CD4-positive, CD25-positive, alpha-beta regulatory T cell (primary cell): ENCODE data around the gene CDH12. TPM values are rescaled to one million over a fixed set of nuclear protein-coding genes. Genes with fewer than 3 reads are reported as not detected.

ENCODE experiments used
- ATAC-seq, 2 donors: fragments of 150-1000 bp; cut with Tn5 transposase; one replicate each; pipeline ENCODE4 v1.10.0; 2021; ENCODE audit warnings: low read depth in 2 of 2, moderate number of reproducible peaks in 2 of 2, moderate library complexity in 1 of 2
- DNase-seq, 3 donors: peaks; one replicate each; pipeline versions ENCODE4 v3.0.0 to v3.0.0-alpha.2; 2012 to 2022; ENCODE audit warnings: mixed read lengths in 1 of 3
- H3K27ac ChIP-seq: one replicate; pipeline ENCODE4 v1.7.0; 2013; ENCODE audit warnings: mild to moderate bottlenecking, low read length; ENCODE audit not compliant: insufficient read depth, poor library complexity, severe bottlenecking
- H3K27me3 ChIP-seq: one replicate; pipeline ENCODE4 v1.7.0; 2013; ENCODE audit warnings: low read length; ENCODE audit not compliant: control insufficient read depth, insufficient read depth
- H3K36me3 ChIP-seq: one replicate; pipeline ENCODE4 v1.7.0; 2013; ENCODE audit warnings: mild to moderate bottlenecking, low read length, moderate library complexity; ENCODE audit not compliant: control insufficient read depth, insufficient read depth
- H3K4me1 ChIP-seq: 2 replicates; pipeline ENCODE4 v1.7.0; 2013; ENCODE audit warnings: mild to moderate bottlenecking, low read length; ENCODE audit not compliant: insufficient read depth, control insufficient read depth, poor library complexity, severe bottlenecking
- H3K4me3 ChIP-seq: one replicate; pipeline ENCODE4 v1.7.0; 2013; ENCODE audit warnings: low read depth, mild to moderate bottlenecking, low read length, moderate library complexity
- H3K9me3 ChIP-seq, 2 experiments: 1 replicate in 1 of 2; 2 replicates in 1 of 2; pipeline ENCODE4 v1.7.0; 2013; ENCODE audit warnings: low read length in 2 of 2, mild to moderate bottlenecking in 1 of 2, moderate library complexity in 1 of 2; ENCODE audit not compliant: control insufficient read depth in 2 of 2
- H3K27ac Mint-ChIP-seq, 3 donors: one replicate each; pipeline ENCODE4 v1.8.0; 2020 to 2022; ENCODE audit warnings: mild to moderate bottlenecking in 3 of 3, mixed read lengths in 3 of 3, moderate library complexity in 2 of 3
- H3K27me3 Mint-ChIP-seq: one replicate; pipeline ENCODE4 v1.8.0; 2022; ENCODE audit warnings: mild to moderate bottlenecking, mixed read lengths
- H3K36me3 Mint-ChIP-seq: one replicate; pipeline ENCODE4 v1.8.0; 2020; ENCODE audit warnings: mixed read lengths
- H3K4me1 Mint-ChIP-seq, 4 donors: one replicate each; pipeline ENCODE4 v1.8.0; 2020 to 2022; ENCODE audit warnings: mixed read lengths in 4 of 4, mild to moderate bottlenecking in 1 of 4
- H3K4me3 Mint-ChIP-seq, 4 donors: one replicate each; pipeline ENCODE4 v1.8.0; 2020 to 2022; ENCODE audit warnings: mild to moderate bottlenecking in 4 of 4, mixed read lengths in 4 of 4, moderate library complexity in 3 of 4
- H3K9me3 Mint-ChIP-seq, 7 donors: one replicate each; pipeline ENCODE4 v1.8.0; 2020 to 2022; ENCODE audit warnings: mixed read lengths in 7 of 7, mild to moderate bottlenecking in 3 of 7, moderate library complexity in 2 of 7
- polyA plus RNA-seq, 4 donors: library from polyadenylated mRNA; unstranded; fragments of 300-500 nt; fragmentation: Illumina TruSeq; gene quantifications; one replicate each; pipeline ENCODE4 v1.2.3, GENCODE V29; 2021
- total RNA-seq: library from RNA; stranded (reverse); gene quantifications from one replicate; pipeline ENCODE4 v1.2.3, GENCODE V29; 2022

The CDH12 gene
- total and polyA plus RNA-seq, 5 donors from 2014 or later: not detected

DNA sequence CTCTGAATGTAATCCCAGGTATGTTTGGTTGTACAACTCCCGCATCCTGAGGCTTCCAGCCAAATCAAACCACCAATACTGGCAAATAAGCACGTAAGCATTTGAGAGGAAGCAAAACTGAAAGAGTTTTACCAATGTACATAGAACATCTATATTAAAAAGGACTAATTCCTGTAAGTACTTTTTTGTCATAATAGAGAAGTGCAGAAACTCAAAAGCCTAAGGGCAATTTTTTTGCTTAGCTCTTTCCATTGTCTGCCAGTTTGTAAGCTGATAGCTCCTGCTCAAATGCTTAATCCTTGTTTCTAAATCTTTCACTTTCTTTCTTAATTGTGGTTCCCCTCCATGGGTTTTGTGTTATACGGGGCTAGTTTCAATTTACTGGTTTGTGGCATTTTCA lies 1151.8 kb downstream of the CDH12 start:
- Mint-ChIP-seq H3K27ac (no peak overlapping the region), H3K9me3 (peaks cover 0 to 12% (median 8%) of the 10 kb centered on the region in 7 donors), H3K4me1 (no peaks in the 10 kb centered on the region), H3K27me3 (no peaks in the 10 kb centered on the region), H3K4me3 (no peak overlapping the region), H3K36me3 (no peaks in the 10 kb centered on the region)
- no peak overlapping the region for H3K4me3 ChIP-seq
- H3K4me1 ChIP-seq: no peaks in the 10 kb centered on the region
- DNase-seq (no peak), ATAC-seq (no peak)
- no peaks in the 10 kb centered on the region for H3K9me3 ChIP-seq
- no peaks in the 10 kb centered on the region for H3K36me3 ChIP-seq
- no peaks in the 10 kb centered on the region for H3K27me3 ChIP-seq
- no peak overlapping the region for H3K27ac ChIP-seq
